ENCODE data around the gene C16orf54. TPM values are rescaled to one million over a fixed set of nuclear protein-coding genes. Genes with fewer than 3 reads are reported as not detected.

The C16orf54 gene
- total and polyA plus RNA-seq, 2 of the 4 experiments (the other 2 are of a cell fraction) = not detected

DNA sequence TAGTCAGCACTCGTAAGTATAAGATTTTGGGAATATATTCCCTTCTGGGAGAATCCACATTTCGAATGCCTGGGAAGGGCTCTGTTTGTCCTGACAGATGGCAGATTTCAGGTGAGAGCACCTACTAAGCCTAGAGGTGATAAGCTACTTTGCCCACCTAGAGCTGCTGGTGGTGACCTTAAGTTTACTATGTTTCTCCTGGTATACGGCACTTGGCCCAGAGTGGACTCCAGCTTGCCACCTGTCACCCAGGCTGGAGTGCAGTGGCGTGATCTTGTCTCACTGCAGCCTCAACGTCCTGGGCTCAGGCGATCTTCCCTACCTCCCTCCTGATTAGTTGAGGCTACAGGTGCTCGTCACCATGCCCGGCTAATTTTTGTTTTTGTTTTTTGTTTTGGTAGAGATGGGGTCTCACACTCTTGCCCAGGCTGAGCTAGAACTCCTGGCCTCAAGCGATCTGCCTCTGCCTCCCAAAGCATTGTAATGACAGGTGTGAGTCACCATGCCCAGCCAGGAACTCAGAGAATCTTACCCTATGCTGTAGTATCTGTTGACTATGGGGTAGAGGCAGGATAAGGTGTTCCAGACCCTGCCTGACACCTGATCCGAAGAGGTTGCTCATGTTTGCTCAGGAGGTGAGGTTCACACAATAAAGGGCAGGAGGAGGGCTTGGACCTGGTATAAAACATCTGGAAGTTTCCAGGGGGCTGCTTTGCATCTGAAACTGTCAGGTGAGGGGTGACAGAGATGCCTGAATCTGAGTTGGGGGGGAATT lies 32.0 kb upstream of the C16orf54 start, which contains the start of gene ZG16:
Gene ZG16, plus strand, starts transcription at position 681 of the 775 bp plus-strand sequence. CDS start 1,011 bp downstream, outside the sequence.
- no peak within 1 kb of the TSS for H3K4me3 ChIP-seq (ENCODE audit: insufficient read depth, low read depth, low read length)
- no TSS peak for BruUV-seq (replicated peaks)
- H3K9ac ChIP-seq (ENCODE audit: low read depth, low read length) = no peak within 1 kb of the TSS
- H3K4ac ChIP-seq (ENCODE audit: low read depth, low read length) = no peak within 1 kb of the TSS
- H3K79me1 ChIP-seq (ENCODE audit: low read depth in 1 of 2, low read length in 2 of 2) = no peaks in the 10 kb centered on the region
- H4K91ac ChIP-seq (ENCODE audit: insufficient read depth, low read depth, low read length) = no peak within 1 kb of the TSS
- no peak within 1 kb of the TSS for H4K5ac ChIP-seq (ENCODE audit: low read depth, low read length)
- H2BK120ac ChIP-seq (ENCODE audit: low read depth, low read length) = no peak within 1 kb of the TSS
- H3K56ac ChIP-seq (ENCODE audit: extremely low read depth, insufficient read depth, low read length) = no peak within 1 kb of the TSS
- H3K23ac ChIP-seq (ENCODE audit: low read depth, low read length) = no peak within 1 kb of the TSS
- no peak within 1 kb of the TSS for H3K18ac ChIP-seq (ENCODE audit: low read depth, low read length)
- dilution Hi-C loops (cut with HindIII; ENCODE audit: low sequenced_read_pairs, unreplicated experiment) (no loop called here), intact Hi-C loops (cut with micrococcal nuclease) (no loop called here), in situ Hi-C loops (cut with MboI; ENCODE audit: low sequenced_read_pairs) (no loop called here)
- no peak within 1 kb of the TSS for H3K27ac ChIP-seq (ENCODE audit: insufficient read depth, low read length)
- peaks cover 38% of the 10 kb centered on the region for H3K27me3 ChIP-seq (ENCODE audit: control insufficient read depth, insufficient read depth, low read length)
- H3K4me1 ChIP-seq (ENCODE audit: control insufficient read depth, insufficient read depth, low read length) = peaks cover 1% of the 10 kb centered on the region; the same call in 1 of the 2 replicates
- no peaks in the 10 kb centered on the region for H3K9me1 ChIP-seq (ENCODE audit: insufficient read depth, low read length)
- 68% methylated on average over 4 of the region's 10 CpGs; no CpG with 5 or more reads in 1 of the 2 experiments for WGBS, 2 experiments (ENCODE audit: extremely low coverage in 2 of 2, insufficient read length in 1 of 2)
- H4K20me1 ChIP-seq (ENCODE audit: insufficient read depth, low read length) = no peaks in the 10 kb centered on the region
- no peak within 1 kb of the TSS for H2AFZ ChIP-seq (replicated peaks; ENCODE audit: low read length, poor library complexity)
- H2BK15ac ChIP-seq (ENCODE audit: low read depth, low read length) = no peak within 1 kb of the TSS
- no peak for ATAC-seq (ENCODE audit: low read depth)
- no peak within 1 kb of the TSS for H3K14ac ChIP-seq (replicated peaks; ENCODE audit: low read depth, low read length)
- H2BK20ac ChIP-seq (ENCODE audit: low read depth, low read length) = no peak within 1 kb of the TSS
- H3K9me3 ChIP-seq (ENCODE audit: control insufficient read depth, insufficient read depth, low read length) = no peaks in the 10 kb centered on the region
- CTCF ChIA-PET = no interaction called here
- no peak within 1 kb of the TSS for H2AK9ac ChIP-seq (replicated peaks; ENCODE audit: low read depth, low read length, poor library complexity)
- DNase-seq = no peak
- no peak within 1 kb of the TSS for H3K4me2 ChIP-seq (ENCODE audit: low read depth, low read length)
- H3K36me3 ChIP-seq (ENCODE audit: control insufficient read depth, insufficient read depth, low read length) = no peaks in the 10 kb centered on the region
- no peak within 1 kb of the TSS for H4K8ac ChIP-seq (ENCODE audit: low read depth in 2 of 2, low read length in 2 of 2)
- H2AK5ac ChIP-seq (ENCODE audit: low read depth, low read length) = no peak within 1 kb of the TSS
- TF ChIP-seq, protein P1, sequence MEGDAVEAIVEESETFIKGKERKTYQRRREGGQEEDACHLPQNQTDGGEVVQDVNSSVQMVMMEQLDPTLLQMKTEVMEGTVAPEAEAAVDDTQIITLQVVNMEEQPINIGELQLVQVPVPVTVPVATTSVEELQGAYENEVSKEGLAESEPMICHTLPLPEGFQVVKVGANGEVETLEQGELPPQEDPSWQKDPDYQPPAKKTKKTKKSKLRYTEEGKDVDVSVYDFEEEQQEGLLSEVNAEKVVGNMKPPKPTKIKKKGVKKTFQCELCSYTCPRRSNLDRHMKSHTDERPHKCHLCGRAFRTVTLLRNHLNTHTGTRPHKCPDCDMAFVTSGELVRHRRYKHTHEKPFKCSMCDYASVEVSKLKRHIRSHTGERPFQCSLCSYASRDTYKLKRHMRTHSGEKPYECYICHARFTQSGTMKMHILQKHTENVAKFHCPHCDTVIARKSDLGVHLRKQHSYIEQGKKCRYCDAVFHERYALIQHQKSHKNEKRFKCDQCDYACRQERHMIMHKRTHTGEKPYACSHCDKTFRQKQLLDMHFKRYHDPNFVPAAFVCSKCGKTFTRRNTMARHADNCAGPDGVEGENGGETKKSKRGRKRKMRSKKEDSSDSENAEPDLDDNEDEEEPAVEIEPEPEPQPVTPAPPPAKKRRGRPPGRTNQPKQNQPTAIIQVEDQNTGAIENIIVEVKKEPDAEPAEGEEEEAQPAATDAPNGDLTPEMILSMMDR (conservative IDR thresholded peaks at IDR 0.05; ENCODE audit: low read depth, low read length) = no peak
- TF ChIP-seq CHD1 (IDR thresholded peaks at IDR 0.05; ENCODE audit: low read depth, low read length) (no peak), POLR2A (IDR thresholded peaks at IDR 0.05; ENCODE audit: low read depth, low read length) (no peak), BHLHE40 (IDR thresholded peaks at IDR 0.05; ENCODE audit: low read depth, low read length) (no peak), RCOR1 (IDR thresholded peaks at IDR 0.05; ENCODE audit: insufficient replicate concordance, low read length) (no peak), RAD21 (IDR thresholded peaks at IDR 0.05; ENCODE audit: low read length) (no peak)
- POLR2A ChIA-PET (ENCODE audit: unreplicated experiment) = no interaction called here
- no peak within 1 kb of the TSS for H2BK5ac ChIP-seq (ENCODE audit: low read depth, low read length, poor library complexity, severe bottlenecking)

Measured in IMR-90 (cell line).